ENCODE data around the gene WWOX. TPM values are rescaled to one million over a fixed set of nuclear protein-coding genes. Genes with fewer than 3 reads are reported as not detected.

The WWOX gene
- total RNA-seq, 1 experiment from 2014 or later: 15.6 TPM

DNA sequence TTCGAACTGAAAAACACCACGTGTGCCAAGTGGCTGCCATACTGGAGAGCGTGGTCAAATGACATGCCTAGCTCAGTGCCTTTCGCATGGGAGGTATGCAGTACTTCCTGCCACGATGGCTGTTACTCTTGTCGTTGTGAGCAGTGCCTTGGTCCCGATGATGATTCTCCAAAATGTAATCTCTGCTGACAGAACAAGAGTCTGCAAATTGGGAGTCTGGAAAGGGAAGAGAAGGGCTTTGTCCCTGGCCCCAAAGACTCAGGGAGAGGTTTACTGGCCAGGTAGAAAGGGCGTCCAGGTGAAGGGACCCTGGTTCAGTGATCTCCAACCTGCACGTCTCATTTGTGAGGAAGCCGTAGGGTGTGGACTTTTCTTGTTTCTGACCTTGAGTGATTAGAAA, 336.6 kb downstream of the WWOX start:
- Histone ChIP-seq H3K79me1 (ENCODE audit: insufficient read depth, low read depth, low read length, poor library complexity, severe bottlenecking) (no peaks in the 10 kb centered on the region), H3K27me3 (ENCODE audit: insufficient read depth, low read length) (no peaks in the 10 kb centered on the region), H2BK15ac (ENCODE audit: low read depth, low read length) (no peak overlapping the region), H3K23me2 (ENCODE audit: insufficient read length, low read depth, low read length, poor library complexity, severe bottlenecking) (no peaks in the 10 kb centered on the region), H3K9ac (ENCODE audit: extremely low read depth, insufficient read length, low read length) (no peak overlapping the region), H3K23ac (ENCODE audit: insufficient read length, low read depth, low read length) (no peak overlapping the region), H3K9me3 (ENCODE audit: control insufficient read depth, low read depth, low read length) (no peaks in the 10 kb centered on the region), H3K4ac (ENCODE audit: low read depth, low read length) (no peak overlapping the region), H3T11ph (ENCODE audit: low read length) (no peak overlapping the region), H3K18ac (ENCODE audit: insufficient read length, low read depth, low read length) (no peak overlapping the region), H3K14ac (ENCODE audit: insufficient read depth, low read length) (no peak overlapping the region), H3K27ac (ENCODE audit: insufficient read length, low read depth, low read length) (no peak overlapping the region), H3K4me2 (ENCODE audit: insufficient read depth, insufficient read length, low read length) (no peak overlapping the region), H4K5ac (ENCODE audit: insufficient read length, low read depth, low read length) (no peak overlapping the region), H2AK5ac (ENCODE audit: insufficient read length, low read length) (peak overlapping the region; percentile 45), H3K79me2 (ENCODE audit: insufficient read depth, low read length) (no peaks in the 10 kb centered on the region), H3K4me1 (ENCODE audit: insufficient read depth, low read length) (no peaks in the 10 kb centered on the region; the same call in 1 of the 2 replicates), H2BK12ac (ENCODE audit: insufficient read length, low read depth, low read length) (no peak overlapping the region), H3K56ac (ENCODE audit: insufficient read length, low read depth, low read length) (no peak overlapping the region), H4K20me1 (ENCODE audit: control insufficient read depth, insufficient read depth, insufficient read length) (no peaks in the 10 kb centered on the region), H2AFZ (ENCODE audit: low read length) (no peak overlapping the region), H2BK120ac (ENCODE audit: low read depth, low read length, poor library complexity, severe bottlenecking) (no peak overlapping the region), H2BK5ac (ENCODE audit: insufficient read length, low read length) (no peak overlapping the region), H4K8ac (replicated peaks; ENCODE audit: insufficient read length, low read depth, low read length) (no peak overlapping the region), H4K91ac (ENCODE audit: insufficient read length, low read depth, low read length) (no peak overlapping the region), H2BK20ac (ENCODE audit: low read depth, low read length, poor library complexity, severe bottlenecking) (no peak overlapping the region)
- WGBS (ENCODE audit: extremely low coverage, insufficient read length, low lambda C conversion rate): no CpG with 5 or more reads among the region's 10 CpGs
- H3K27me3 Mint-ChIP-seq (ENCODE audit: low read depth): no peaks in the 10 kb centered on the region
- H3K27ac Mint-ChIP-seq: no peak overlapping the region; a peak in 1 of 7 replicates
- no peak for DNase-seq
- no peak for TF ChIP-seq CTCF (conservative IDR thresholded peaks at IDR 0.05)
- H3K36me3 Mint-ChIP-seq (ENCODE audit: insufficient read depth in 1 of 3, low read depth in 3 of 3): no peaks in the 10 kb centered on the region
- H3K4me3 Mint-ChIP-seq: no peak overlapping the region
- peaks cover 4 to 8% of the 10 kb centered on the region in 2 experiments; a peak in 2 of 4 replicates for H3K4me1 Mint-ChIP-seq
- H3K9me3 Mint-ChIP-seq: no peaks in the 10 kb centered on the region
